Neural progenitor cell (in vitro differentiated cells): ENCODE data around the gene DNAAF5. TPM values are rescaled to one million over a fixed set of nuclear protein-coding genes. Genes with fewer than 3 reads are reported as not detected.

Source experiments
- DNase-seq: peaks from one replicate; pipeline ENCODE4 v3.0.0-alpha.2; 2016; ENCODE audit warnings: low spot score
- H2AFZ ChIP-seq: fragments of 200-600 bp; sonication (generic); replicated peaks from 2 replicates; pipeline ENCODE4 v1.6.1; 2016; ENCODE audit warnings: antibody characterized with exemption
- H3F3A ChIP-seq: fragments of 200-600 bp; sonication (generic); 2 replicates; pipeline ENCODE4 v1.6.1; 2016; ENCODE audit warnings: antibody characterized with exemption, low read depth
- H3K27ac ChIP-seq: fragments of 200-600 bp; sonication (generic); 2 replicates; pipeline ENCODE4 v1.5.1; 2016; ENCODE audit warnings: mild to moderate bottlenecking
- H3K27me3 ChIP-seq: fragments of 200-600 bp; sonication (generic); 2 replicates; pipeline ENCODE4 v1.6.1; 2016; ENCODE audit warnings: mild to moderate bottlenecking, moderate library complexity
- H3K36me3 ChIP-seq: fragments of 200-600 bp; sonication (generic); 2 replicates; pipeline ENCODE4 v1.5.1; 2016
- H3K4me1 ChIP-seq: fragments of 200-600 bp; sonication (generic); 2 replicates; pipeline ENCODE4 v1.6.1; 2016; ENCODE audit warnings: mixed run types
- H3K4me2 ChIP-seq: fragments of 200-600 bp; sonication (generic); 2 replicates; pipeline ENCODE4 v1.6.1; 2016
- H3K4me3 ChIP-seq: fragments of 200-600 bp; sonication (generic); 2 replicates; pipeline ENCODE4 v1.5.1; 2016
- H3K79me2 ChIP-seq: fragments of 200-600 bp; sonication (generic); 2 replicates; pipeline ENCODE4 v1.6.1; 2016; ENCODE audit warnings: low read depth
- H3K9ac ChIP-seq: fragments of 200-600 bp; sonication (generic); 2 replicates; pipeline ENCODE4 v1.6.1; 2016
- H3K9me3 ChIP-seq: fragments of 200-600 bp; sonication (generic); 2 replicates; pipeline ENCODE4 v1.5.1; 2016; ENCODE audit warnings: low read depth
- H4K20me1 ChIP-seq: fragments of 200-600 bp; sonication (generic); 2 replicates; pipeline ENCODE4 v1.6.1; 2016; ENCODE audit warnings: low read depth
- H3K27ac Mint-ChIP-seq: 3 replicates; pipeline ENCODE4 v1.8.0; 2021; ENCODE audit warnings: mixed read lengths
- H3K27me3 Mint-ChIP-seq: 2 replicates; pipeline ENCODE4 v1.8.0; 2022; ENCODE audit warnings: low read depth, mild to moderate bottlenecking, inconsistent platforms, moderate library complexity, mixed read lengths; ENCODE audit not compliant: insufficient read depth
- H3K36me3 Mint-ChIP-seq: 3 replicates; pipeline ENCODE4 v1.8.0; 2021; ENCODE audit warnings: mixed read lengths
- H3K4me1 Mint-ChIP-seq: 3 replicates; pipeline ENCODE4 v1.8.0; 2021; ENCODE audit warnings: mixed read lengths
- H3K4me3 Mint-ChIP-seq: 3 replicates; pipeline ENCODE4 v1.8.0; 2021; ENCODE audit warnings: mild to moderate bottlenecking, moderate library complexity, mixed read lengths
- H3K9me3 Mint-ChIP-seq: 3 replicates; pipeline ENCODE4 v1.8.0; 2020; ENCODE audit warnings: mixed read lengths
- CTCF ChIP-seq: fragments of 200-600 bp; sonication (generic); IDR thresholded peaks from 2 replicates; pipeline ENCODE4 v1.5.1; 2017; ENCODE audit warnings: antibody characterized with exemption, mild to moderate bottlenecking
- EZH2 ChIP-seq: fragments of 200-600 bp; sonication (generic); IDR thresholded peaks from 2 replicates; pipeline ENCODE4 v1.6.1; 2017; ENCODE audit warnings: antibody characterized with exemption, mild to moderate bottlenecking, moderate library complexity
- EZH2phosphoT487 ChIP-seq: fragments of 200-600 bp; sonication (generic); IDR thresholded peaks from 2 replicates; pipeline ENCODE4 v1.6.1; 2017; ENCODE audit warnings: antibody characterized with exemption
- total RNA-seq: library from RNA; depleted of rRNA; stranded (reverse); fragments of >200 nt; gene quantifications from 2 replicates; pipeline ENCODE4 v1.2.3, GENCODE V29; 2015; ENCODE audit warnings: low replicate concordance

DNAAF5 gene
- total RNA-seq, 1 donor from 2014 or later, result 23.5 TPM

- no peak overlapping the region for H3K4me3 ChIP-seq
- no peaks in the 10 kb centered on the region for H4K20me1 ChIP-seq
- Mint-ChIP-seq H3K27me3 (peaks cover 4% of the 10 kb centered on the region), H3K27ac (no peak overlapping the region), H3K9me3 (no peaks in the 10 kb centered on the region), H3K4me1 (no peaks in the 10 kb centered on the region), H3K36me3 (peaks cover 23% of the 10 kb centered on the region), H3K4me3 (no peak overlapping the region)
- H3K27me3 ChIP-seq, result no peaks in the 10 kb centered on the region
- H2AFZ ChIP-seq, result no peak overlapping the region
- H3K27ac ChIP-seq, result no peak overlapping the region
- no peak for DNase-seq
- no peak overlapping the region for H3K4me2 ChIP-seq
- no peaks in the 10 kb centered on the region for H3K79me2 ChIP-seq
- H3K9me3 ChIP-seq, result no peaks in the 10 kb centered on the region
- H3F3A ChIP-seq, result no peaks in the 10 kb centered on the region
- H3K9ac ChIP-seq, result no peak overlapping the region
- no peaks in the 10 kb centered on the region for H3K4me1 ChIP-seq
- TF ChIP-seq EZH2phosphoT487 (no peak), EZH2 (no peak), CTCF (no peak)
- no peaks in the 10 kb centered on the region for H3K36me3 ChIP-seq
Observed at GRCh38 chr7:755413-755805, 28.9 kb downstream of the DNAAF5 start.

- Histone ChIP-seq H4K20me1 (no peaks in the 10 kb centered on the region), H3K4me2 (no peak overlapping the region), H3K9me3 (no peaks in the 10 kb centered on the region), H3K27ac (no peak overlapping the region), H3K4me1 (no peaks in the 10 kb centered on the region), H3K36me3 (no peaks in the 10 kb centered on the region), H3K9ac (no peak overlapping the region), H2AFZ (no peak overlapping the region), H3K4me3 (no peak overlapping the region), H3F3A (no peaks in the 10 kb centered on the region), H3K27me3 (no peaks in the 10 kb centered on the region), H3K79me2 (no peaks in the 10 kb centered on the region)
- no peak overlapping the region for H3K4me3 Mint-ChIP-seq
- no peak for TF ChIP-seq EZH2
- TF ChIP-seq EZH2phosphoT487, result no peak
- no peak for TF ChIP-seq CTCF
- H3K36me3 Mint-ChIP-seq, result peaks cover 23% of the 10 kb centered on the region
- peaks cover 4% of the 10 kb centered on the region for H3K27me3 Mint-ChIP-seq
- no peak overlapping the region for H3K27ac Mint-ChIP-seq
- H3K4me1 Mint-ChIP-seq, result no peaks in the 10 kb centered on the region
- no peak for DNase-seq
- no peaks in the 10 kb centered on the region for H3K9me3 Mint-ChIP-seq
Observed at GRCh38 chr7:756231-756927, 29.9 kb downstream of the DNAAF5 start.

GRCh38 chr7:756928-757560, 30.5 kb downstream of the DNAAF5 start:
- Mint-ChIP-seq H3K4me1 (no peaks in the 10 kb centered on the region), H3K27me3 (peaks cover 4% of the 10 kb centered on the region), H3K4me3 (no peak overlapping the region), H3K27ac (no peak overlapping the region), H3K9me3 (no peaks in the 10 kb centered on the region), H3K36me3 (peaks cover 20% of the 10 kb centered on the region)
- no peaks in the 10 kb centered on the region for H3K27me3 ChIP-seq
- no peak overlapping the region for H3K4me3 ChIP-seq
- TF ChIP-seq EZH2phosphoT487 (no peak), CTCF (no peak), EZH2 (no peak)
- H3K4me1 ChIP-seq, result no peaks in the 10 kb centered on the region
- H3K9ac ChIP-seq, result no peak overlapping the region
- H2AFZ ChIP-seq, result no peak overlapping the region
- no peak overlapping the region for H3K4me2 ChIP-seq
- H3K36me3 ChIP-seq, result no peaks in the 10 kb centered on the region
- DNase-seq, result no peak
- H3K27ac ChIP-seq, result no peak overlapping the region
- H3K9me3 ChIP-seq, result no peaks in the 10 kb centered on the region
- no peaks in the 10 kb centered on the region for H3K79me2 ChIP-seq
- no peaks in the 10 kb centered on the region for H3F3A ChIP-seq
- H4K20me1 ChIP-seq, result no peaks in the 10 kb centered on the region
